Neural progenitor cell (in vitro differentiated cells): Measurements from ENCODE around the gene GALNTL6. TPM values are rescaled to one million over a fixed set of nuclear protein-coding genes. Genes with fewer than 3 reads are reported as not detected.
A peak's percentile ranks its signal among the peaks of the same experiment; 100 is the strongest.

Experiments used
- DNase-seq: peaks from one replicate; pipeline ENCODE4 v3.0.0-alpha.2; 2016; ENCODE audit warnings: low spot score
- H2AFZ ChIP-seq: fragments of 200-600 bp; sonication (generic); replicated peaks from 2 replicates; pipeline ENCODE4 v1.6.1; 2016; ENCODE audit warnings: antibody characterized with exemption
- H3F3A ChIP-seq: fragments of 200-600 bp; sonication (generic); 2 replicates; pipeline ENCODE4 v1.6.1; 2016; ENCODE audit warnings: antibody characterized with exemption, low read depth
- H3K27ac ChIP-seq: fragments of 200-600 bp; sonication (generic); 2 replicates; pipeline ENCODE4 v1.5.1; 2016; ENCODE audit warnings: mild to moderate bottlenecking
- H3K27me3 ChIP-seq: fragments of 200-600 bp; sonication (generic); 2 replicates; pipeline ENCODE4 v1.6.1; 2016; ENCODE audit warnings: mild to moderate bottlenecking, moderate library complexity
- H3K36me3 ChIP-seq: fragments of 200-600 bp; sonication (generic); 2 replicates; pipeline ENCODE4 v1.5.1; 2016
- H3K4me1 ChIP-seq: fragments of 200-600 bp; sonication (generic); 2 replicates; pipeline ENCODE4 v1.6.1; 2016; ENCODE audit warnings: mixed run types
- H3K4me2 ChIP-seq: fragments of 200-600 bp; sonication (generic); 2 replicates; pipeline ENCODE4 v1.6.1; 2016
- H3K4me3 ChIP-seq: fragments of 200-600 bp; sonication (generic); 2 replicates; pipeline ENCODE4 v1.5.1; 2016
- H3K79me2 ChIP-seq: fragments of 200-600 bp; sonication (generic); 2 replicates; pipeline ENCODE4 v1.6.1; 2016; ENCODE audit warnings: low read depth
- H3K9ac ChIP-seq: fragments of 200-600 bp; sonication (generic); 2 replicates; pipeline ENCODE4 v1.6.1; 2016
- H3K9me3 ChIP-seq: fragments of 200-600 bp; sonication (generic); 2 replicates; pipeline ENCODE4 v1.5.1; 2016; ENCODE audit warnings: low read depth
- H4K20me1 ChIP-seq: fragments of 200-600 bp; sonication (generic); 2 replicates; pipeline ENCODE4 v1.6.1; 2016; ENCODE audit warnings: low read depth
- H3K27ac Mint-ChIP-seq: 3 replicates; pipeline ENCODE4 v1.8.0; 2021; ENCODE audit warnings: mixed read lengths
- H3K27me3 Mint-ChIP-seq: 2 replicates; pipeline ENCODE4 v1.8.0; 2022; ENCODE audit warnings: low read depth, mild to moderate bottlenecking, inconsistent platforms, moderate library complexity, mixed read lengths; ENCODE audit not compliant: insufficient read depth
- H3K36me3 Mint-ChIP-seq: 3 replicates; pipeline ENCODE4 v1.8.0; 2021; ENCODE audit warnings: mixed read lengths
- H3K4me1 Mint-ChIP-seq: 3 replicates; pipeline ENCODE4 v1.8.0; 2021; ENCODE audit warnings: mixed read lengths
- H3K4me3 Mint-ChIP-seq: 3 replicates; pipeline ENCODE4 v1.8.0; 2021; ENCODE audit warnings: mild to moderate bottlenecking, moderate library complexity, mixed read lengths
- H3K9me3 Mint-ChIP-seq: 3 replicates; pipeline ENCODE4 v1.8.0; 2020; ENCODE audit warnings: mixed read lengths
- EZH2 ChIP-seq: fragments of 200-600 bp; sonication (generic); IDR thresholded peaks from 2 replicates; pipeline ENCODE4 v1.6.1; 2017; ENCODE audit warnings: antibody characterized with exemption, mild to moderate bottlenecking, moderate library complexity
- EZH2phosphoT487 ChIP-seq: fragments of 200-600 bp; sonication (generic); IDR thresholded peaks from 2 replicates; pipeline ENCODE4 v1.6.1; 2017; ENCODE audit warnings: antibody characterized with exemption
- total RNA-seq: library from RNA; depleted of rRNA; stranded (reverse); fragments of >200 nt; gene quantifications from 2 replicates; pipeline ENCODE4 v1.2.3, GENCODE V29; 2015; ENCODE audit warnings: low replicate concordance
- TF ChIP-seq, protein P1 (sequence below): fragments of 200-600 bp; sonication (generic); IDR thresholded peaks from 2 replicates; pipeline ENCODE4 v1.5.1; 2017; ENCODE audit warnings: antibody characterized with exemption, mild to moderate bottlenecking

Gene GALNTL6
- total RNA-seq, 1 donor from 2014 or later: 0.15 TPM

DNA sequence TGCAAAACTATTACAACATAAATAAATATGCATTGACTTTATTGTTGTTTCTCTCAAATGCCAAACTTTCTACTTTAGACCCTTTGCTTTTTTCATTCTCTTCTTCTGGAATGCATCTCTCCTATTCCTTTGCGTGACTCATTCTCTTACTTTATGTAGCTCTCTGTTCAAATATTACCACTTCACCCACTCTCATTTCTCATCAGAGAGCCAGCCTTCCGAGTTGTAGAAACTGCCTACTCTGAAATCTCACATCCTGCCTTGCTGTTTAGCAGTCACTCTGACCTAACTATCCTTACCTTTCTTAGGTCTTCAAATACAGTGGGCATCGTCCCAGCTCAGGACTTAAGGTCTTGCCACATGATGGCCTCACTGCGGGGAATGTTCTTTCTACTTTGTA is 143.5 kb downstream of the GALNTL6 start:
- H3K4me1 Mint-ChIP-seq: no peaks in the 10 kb centered on the region
- H3K27me3 Mint-ChIP-seq: no peaks in the 10 kb centered on the region
- Histone ChIP-seq H3K4me1 (no peaks in the 10 kb centered on the region), H4K20me1 (no peaks in the 10 kb centered on the region), H3K9ac (no peak overlapping the region), H3K9me3 (no peaks in the 10 kb centered on the region), H3K36me3 (no peaks in the 10 kb centered on the region), H3K27me3 (no peaks in the 10 kb centered on the region), H3K4me2 (no peak overlapping the region), H3F3A (no peaks in the 10 kb centered on the region), H2AFZ (peak overlapping the region; percentile 32), H3K4me3 (no peak overlapping the region), H3K27ac (no peak overlapping the region), H3K79me2 (no peaks in the 10 kb centered on the region)
- H3K9me3 Mint-ChIP-seq: no peaks in the 10 kb centered on the region
- DNase-seq: peak; percentile 5
- H3K27ac Mint-ChIP-seq: no peak overlapping the region
- no peak overlapping the region for H3K4me3 Mint-ChIP-seq
- no peaks in the 10 kb centered on the region for H3K36me3 Mint-ChIP-seq
- no peak for TF ChIP-seq EZH2phosphoT487
- TF ChIP-seq, protein P1, sequence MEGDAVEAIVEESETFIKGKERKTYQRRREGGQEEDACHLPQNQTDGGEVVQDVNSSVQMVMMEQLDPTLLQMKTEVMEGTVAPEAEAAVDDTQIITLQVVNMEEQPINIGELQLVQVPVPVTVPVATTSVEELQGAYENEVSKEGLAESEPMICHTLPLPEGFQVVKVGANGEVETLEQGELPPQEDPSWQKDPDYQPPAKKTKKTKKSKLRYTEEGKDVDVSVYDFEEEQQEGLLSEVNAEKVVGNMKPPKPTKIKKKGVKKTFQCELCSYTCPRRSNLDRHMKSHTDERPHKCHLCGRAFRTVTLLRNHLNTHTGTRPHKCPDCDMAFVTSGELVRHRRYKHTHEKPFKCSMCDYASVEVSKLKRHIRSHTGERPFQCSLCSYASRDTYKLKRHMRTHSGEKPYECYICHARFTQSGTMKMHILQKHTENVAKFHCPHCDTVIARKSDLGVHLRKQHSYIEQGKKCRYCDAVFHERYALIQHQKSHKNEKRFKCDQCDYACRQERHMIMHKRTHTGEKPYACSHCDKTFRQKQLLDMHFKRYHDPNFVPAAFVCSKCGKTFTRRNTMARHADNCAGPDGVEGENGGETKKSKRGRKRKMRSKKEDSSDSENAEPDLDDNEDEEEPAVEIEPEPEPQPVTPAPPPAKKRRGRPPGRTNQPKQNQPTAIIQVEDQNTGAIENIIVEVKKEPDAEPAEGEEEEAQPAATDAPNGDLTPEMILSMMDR: no peak
- TF ChIP-seq EZH2: no peak

DNA sequence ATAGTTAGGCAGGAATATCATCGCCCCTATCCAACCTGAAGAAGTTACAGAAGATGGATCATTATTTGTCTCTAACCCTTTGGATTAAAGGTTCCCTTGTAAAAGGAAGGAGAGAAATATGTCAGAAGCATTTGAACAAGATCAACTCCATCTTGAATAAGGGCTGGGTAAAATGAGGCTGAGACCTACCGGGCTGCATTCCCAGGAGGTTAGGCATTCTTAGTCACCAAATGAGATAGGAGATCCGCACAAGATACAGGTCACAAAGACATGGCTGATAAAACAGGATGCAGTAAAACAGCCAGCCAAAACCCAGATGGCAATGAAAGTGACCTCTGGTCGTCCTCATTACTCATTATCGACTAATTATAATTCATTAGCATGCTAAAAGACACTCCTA is 148.9 kb downstream of the GALNTL6 start:
- Histone ChIP-seq H4K20me1 (no peaks in the 10 kb centered on the region), H3K79me2 (no peaks in the 10 kb centered on the region), H3K9ac (no peak overlapping the region), H2AFZ (no peak overlapping the region), H3K4me3 (no peak overlapping the region), H3K4me2 (no peak overlapping the region), H3K4me1 (no peaks in the 10 kb centered on the region), H3K27ac (no peak overlapping the region), H3K9me3 (no peaks in the 10 kb centered on the region), H3K27me3 (no peaks in the 10 kb centered on the region), H3K36me3 (no peaks in the 10 kb centered on the region), H3F3A (no peaks in the 10 kb centered on the region)
- Mint-ChIP-seq H3K36me3 (no peaks in the 10 kb centered on the region), H3K27me3 (no peaks in the 10 kb centered on the region), H3K27ac (no peak overlapping the region), H3K4me3 (no peak overlapping the region), H3K9me3 (no peaks in the 10 kb centered on the region), H3K4me1 (no peaks in the 10 kb centered on the region)
- no peak for DNase-seq
- TF ChIP-seq EZH2 (no peak), EZH2phosphoT487 (no peak)
- TF ChIP-seq, protein P1: no peak

DNA sequence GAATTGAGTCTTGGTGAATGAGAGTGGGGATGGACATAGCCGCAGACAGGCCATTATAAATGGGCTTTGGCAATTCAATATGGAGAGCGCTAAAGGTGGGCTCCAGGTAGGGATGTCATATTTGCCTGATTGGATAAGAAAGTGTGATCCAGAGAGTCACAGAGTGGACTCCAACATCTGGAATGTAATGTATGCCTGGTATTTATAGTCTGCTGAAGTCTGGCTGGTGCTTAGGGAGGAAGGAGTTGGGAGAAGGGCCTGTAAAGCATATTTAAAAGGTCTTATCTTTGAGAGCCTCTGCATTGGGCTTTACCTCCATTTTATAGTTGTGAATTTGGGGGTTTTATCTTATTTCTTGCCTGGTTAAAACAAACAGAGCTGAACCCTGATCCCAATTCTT is 153.2 kb downstream of the GALNTL6 start:
- Histone ChIP-seq H3K4me2 (no peak overlapping the region), H4K20me1 (no peaks in the 10 kb centered on the region), H3K79me2 (no peaks in the 10 kb centered on the region), H3K27me3 (no peaks in the 10 kb centered on the region), H3K36me3 (no peaks in the 10 kb centered on the region), H3K4me1 (no peaks in the 10 kb centered on the region), H2AFZ (no peak overlapping the region), H3K27ac (no peak overlapping the region), H3K4me3 (no peak overlapping the region), H3F3A (no peaks in the 10 kb centered on the region), H3K9ac (no peak overlapping the region), H3K9me3 (no peaks in the 10 kb centered on the region)
- no peak overlapping the region for H3K27ac Mint-ChIP-seq
- TF ChIP-seq EZH2 (no peak), EZH2phosphoT487 (no peak)
- TF ChIP-seq, protein P1: no peak
- no peak overlapping the region for H3K4me3 Mint-ChIP-seq
- H3K4me1 Mint-ChIP-seq: no peaks in the 10 kb centered on the region
- no peak for DNase-seq
- H3K36me3 Mint-ChIP-seq: no peaks in the 10 kb centered on the region
- H3K27me3 Mint-ChIP-seq: no peaks in the 10 kb centered on the region
- no peaks in the 10 kb centered on the region for H3K9me3 Mint-ChIP-seq
